HG02885 (cell line): Measurements from ENCODE around the gene RFPL4AL1.

Source experiments
- ATAC-seq: cut with Tn5 transposase; IDR thresholded peaks from one replicate; pipeline ENCODE4 v1.9.1; 2021; ENCODE audit warnings: mild to moderate bottlenecking; ENCODE audit not compliant: unreplicated experiment, poor library complexity

Gene RFPL4AL1

DNA sequence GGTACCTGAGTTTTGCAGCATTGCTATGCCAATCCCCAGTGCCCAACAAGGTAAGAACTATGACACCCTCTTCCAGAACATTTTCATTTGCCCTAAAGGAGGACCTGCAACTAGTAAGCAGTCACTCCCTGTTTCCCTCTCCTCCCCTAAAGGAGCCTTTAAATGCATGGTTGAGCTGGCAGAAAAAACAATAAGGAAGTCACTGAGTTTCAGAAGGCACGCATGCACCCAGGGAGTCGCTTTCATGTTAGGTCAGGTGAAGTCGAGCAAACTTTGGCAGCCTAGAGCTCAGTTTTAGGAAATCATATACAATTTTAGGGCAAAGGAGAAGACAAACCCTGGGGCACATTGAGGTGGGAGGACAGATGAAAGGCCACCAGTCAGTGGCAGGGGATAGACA is 51.1 kb downstream of the RFPL4AL1 start:
- ATAC-seq, result no peak
